Measurements from ENCODE around the gene DUS2. TPM values are rescaled to one million over a fixed set of nuclear protein-coding genes. Genes with fewer than 3 reads are reported as not detected.
A peak's percentile ranks its signal among the peaks of the same experiment; 100 is the strongest.

The DUS2 gene
- total and polyA plus RNA-seq, 4 donors = 6.9 to 10.7 (median 7.9) TPM

DNA sequence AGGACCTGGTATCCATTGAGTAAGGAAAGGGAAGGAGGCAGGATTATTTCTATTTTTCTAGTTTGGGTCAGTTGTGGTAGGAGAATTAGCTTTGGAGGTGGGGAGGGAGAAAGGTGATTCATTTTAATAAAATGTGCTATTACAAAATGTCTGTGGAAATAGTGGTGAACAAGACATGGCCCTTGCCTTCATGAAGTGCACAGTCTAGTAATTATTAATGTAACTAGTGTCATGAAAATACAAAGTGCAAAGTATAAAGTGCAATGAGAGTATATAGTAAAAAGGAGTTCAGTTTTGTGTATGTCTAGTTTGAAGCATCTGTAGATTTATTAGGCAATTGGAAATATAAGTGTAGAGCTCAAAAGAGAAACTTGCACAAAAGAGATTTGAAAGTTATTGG is 74.0 kb downstream of the DUS2 start:
- Histone ChIP-seq H3K4me1 (ENCODE audit: control insufficient read depth in 4 of 4, insufficient read depth in 4 of 4, low read length in 3 of 4) (peaks cover 5 to 20% (median 8%) of the 10 kb centered on the region in 4 donors), H3K27me3 (ENCODE audit: control insufficient read depth in 4 of 4, insufficient read depth in 4 of 4, low read length in 3 of 4) (no peaks in the 10 kb centered on the region), H3K9ac (ENCODE audit: low read depth in 1 of 2, low read length in 2 of 2) (no peak overlapping the region), H3K4me3 (ENCODE audit: low read depth in 1 of 3, low read length in 3 of 3) (no peak overlapping the region), H3K36me3 (ENCODE audit: control insufficient read depth in 4 of 4, insufficient read depth in 3 of 4, low read depth in 1 of 4, low read length in 3 of 4) (no peaks in the 10 kb centered on the region), H3K9me3 (ENCODE audit: control insufficient read depth in 4 of 4, low read length in 3 of 4) (no peaks in the 10 kb centered on the region), H3K27ac (ENCODE audit: low read depth in 1 of 2, low read length in 2 of 2) (no peak overlapping the region)
- TF ChIP-seq HNF4G (IDR thresholded peaks at IDR 0.05) (peak; percentile 32), ZBTB33 (IDR thresholded peaks at IDR 0.05) (no peak), RXRA (IDR thresholded peaks at IDR 0.05) (peak; percentile 17 to 54), NR2F2 (IDR thresholded peaks at IDR 0.05) (no peak), HNF4A (conservative IDR thresholded peaks at IDR 0.05) (peak; percentile 89 to 93), GABPA (IDR thresholded peaks at IDR 0.05 in 1 of 2, conservative IDR thresholded peaks at IDR 0.05 in 1 of 2) (no peak), ATF3 (IDR thresholded peaks at IDR 0.05) (no peak), JUND (IDR thresholded peaks at IDR 0.05) (peak; percentile 60 to 88)
- no peak for DNase-seq (ENCODE audit: low spot score)

- no peak overlapping the region for H3K9ac ChIP-seq (ENCODE audit: low read depth in 1 of 2, low read length in 2 of 2)
- no peaks in the 10 kb centered on the region for H3K27me3 ChIP-seq (ENCODE audit: control insufficient read depth in 4 of 4, insufficient read depth in 4 of 4, low read length in 3 of 4)
- H3K4me3 ChIP-seq (ENCODE audit: low read depth in 1 of 3, low read length in 3 of 3) = no peak overlapping the region
- H3K36me3 ChIP-seq (ENCODE audit: control insufficient read depth in 4 of 4, insufficient read depth in 3 of 4, low read depth in 1 of 4, low read length in 3 of 4) = no peaks in the 10 kb centered on the region
- no peak overlapping the region for H3K27ac ChIP-seq (ENCODE audit: low read depth in 1 of 2, low read length in 2 of 2)
- peaks cover 4 to 18% (median 7%) of the 10 kb centered on the region in 4 donors for H3K4me1 ChIP-seq (ENCODE audit: control insufficient read depth in 4 of 4, insufficient read depth in 4 of 4, low read length in 3 of 4)
- H3K9me3 ChIP-seq (ENCODE audit: control insufficient read depth in 4 of 4, low read length in 3 of 4) = no peaks in the 10 kb centered on the region
- no peak for DNase-seq (ENCODE audit: low spot score)
- 97% methylated on average over 3 of the region's 3 CpGs for WGBS
- TF ChIP-seq JUND (IDR thresholded peaks at IDR 0.05) = no peak
- TF ChIP-seq HNF4G (IDR thresholded peaks at IDR 0.05) = no peak
- TF ChIP-seq RAD21 (IDR thresholded peaks at IDR 0.05) = no peak
- no peak for TF ChIP-seq FOXA1 (IDR thresholded peaks at IDR 0.05)
- TF ChIP-seq RXRA (IDR thresholded peaks at IDR 0.05) = no peak
- no peak for TF ChIP-seq NR2F2 (IDR thresholded peaks at IDR 0.05)
- TF ChIP-seq, protein P1, sequence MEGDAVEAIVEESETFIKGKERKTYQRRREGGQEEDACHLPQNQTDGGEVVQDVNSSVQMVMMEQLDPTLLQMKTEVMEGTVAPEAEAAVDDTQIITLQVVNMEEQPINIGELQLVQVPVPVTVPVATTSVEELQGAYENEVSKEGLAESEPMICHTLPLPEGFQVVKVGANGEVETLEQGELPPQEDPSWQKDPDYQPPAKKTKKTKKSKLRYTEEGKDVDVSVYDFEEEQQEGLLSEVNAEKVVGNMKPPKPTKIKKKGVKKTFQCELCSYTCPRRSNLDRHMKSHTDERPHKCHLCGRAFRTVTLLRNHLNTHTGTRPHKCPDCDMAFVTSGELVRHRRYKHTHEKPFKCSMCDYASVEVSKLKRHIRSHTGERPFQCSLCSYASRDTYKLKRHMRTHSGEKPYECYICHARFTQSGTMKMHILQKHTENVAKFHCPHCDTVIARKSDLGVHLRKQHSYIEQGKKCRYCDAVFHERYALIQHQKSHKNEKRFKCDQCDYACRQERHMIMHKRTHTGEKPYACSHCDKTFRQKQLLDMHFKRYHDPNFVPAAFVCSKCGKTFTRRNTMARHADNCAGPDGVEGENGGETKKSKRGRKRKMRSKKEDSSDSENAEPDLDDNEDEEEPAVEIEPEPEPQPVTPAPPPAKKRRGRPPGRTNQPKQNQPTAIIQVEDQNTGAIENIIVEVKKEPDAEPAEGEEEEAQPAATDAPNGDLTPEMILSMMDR (IDR thresholded peaks at IDR 0.05; ENCODE audit: low read depth, low read length, missing input control) = no peak
- TF ChIP-seq GABPA (IDR thresholded peaks at IDR 0.05 in 1 of 2, conservative IDR thresholded peaks at IDR 0.05 in 1 of 2) = no peak
- TF ChIP-seq TAF1 (conservative IDR thresholded peaks at IDR 0.05) = no peak
- TF ChIP-seq ZBTB33 (IDR thresholded peaks at IDR 0.05) = no peak
- no peak for TF ChIP-seq SP1 (IDR thresholded peaks at IDR 0.05)
- no peak for TF ChIP-seq ATF3 (IDR thresholded peaks at IDR 0.05)
- TF ChIP-seq REST (IDR thresholded peaks at IDR 0.05) = no peak
- no peak for TF ChIP-seq YY1 (IDR thresholded peaks at IDR 0.05)
- no peak for TF ChIP-seq MAX (IDR thresholded peaks at IDR 0.05)
- no peak for TF ChIP-seq HNF4A (conservative IDR thresholded peaks at IDR 0.05)
- TF ChIP-seq FOXA2 (IDR thresholded peaks at IDR 0.05) = no peak
These were observed 74.8 kb downstream of the DUS2 start for GRCh38 chr16:68097895-68098294.
